Measurements from ENCODE around the gene CRISP2. TPM values are rescaled to one million over a fixed set of nuclear protein-coding genes. Genes with fewer than 3 reads are reported as not detected.

The CRISP2 gene
- total and polyA plus RNA-seq, 9 of the 15 experiments (the other 6 are each of a cell fraction or from before 2014, with no cell fraction given), result not detected

DNA sequence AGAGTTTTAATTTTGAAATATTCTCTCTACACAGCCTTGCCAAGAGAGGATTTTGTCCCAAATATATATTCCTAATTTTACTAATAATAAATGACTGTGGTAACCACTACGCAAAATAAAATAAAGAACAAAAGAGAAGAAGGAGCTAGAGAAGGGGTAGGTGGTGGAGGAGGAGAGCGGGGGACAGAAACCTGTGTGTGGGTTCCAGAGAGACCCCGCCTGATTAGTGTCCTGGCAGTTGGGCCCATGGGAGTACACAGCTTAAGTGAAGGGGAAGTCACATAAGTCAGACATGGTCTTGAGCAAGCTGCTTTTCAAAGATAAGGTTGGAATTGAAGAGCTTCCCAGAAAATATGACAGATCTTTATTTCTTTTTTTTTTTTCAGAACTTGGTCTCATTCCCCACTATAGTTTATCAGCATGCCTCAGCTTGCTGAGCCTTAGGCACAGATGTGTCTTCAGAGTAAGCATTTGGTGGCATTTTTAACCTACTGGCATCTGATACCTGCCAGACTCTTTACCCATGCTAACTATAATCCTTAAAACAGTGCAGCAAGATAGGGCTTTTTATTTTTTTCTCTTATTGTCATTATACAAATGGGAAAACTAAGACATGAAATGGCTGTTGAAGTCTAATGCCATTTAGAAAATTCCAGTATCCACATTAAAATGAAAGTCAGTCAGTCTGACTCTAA lies 67.1 kb downstream of the CRISP2 start (continued):
- peak in 1 of 2 experiments; percentile 48 for TF ChIP-seq MAZ (CRISPR knock-in tag; conservative IDR thresholded peaks at IDR 0.05 in 1 of 2, IDR thresholded peaks at IDR 0.05 in 1 of 2)
- TF ChIP-seq, protein P1, sequence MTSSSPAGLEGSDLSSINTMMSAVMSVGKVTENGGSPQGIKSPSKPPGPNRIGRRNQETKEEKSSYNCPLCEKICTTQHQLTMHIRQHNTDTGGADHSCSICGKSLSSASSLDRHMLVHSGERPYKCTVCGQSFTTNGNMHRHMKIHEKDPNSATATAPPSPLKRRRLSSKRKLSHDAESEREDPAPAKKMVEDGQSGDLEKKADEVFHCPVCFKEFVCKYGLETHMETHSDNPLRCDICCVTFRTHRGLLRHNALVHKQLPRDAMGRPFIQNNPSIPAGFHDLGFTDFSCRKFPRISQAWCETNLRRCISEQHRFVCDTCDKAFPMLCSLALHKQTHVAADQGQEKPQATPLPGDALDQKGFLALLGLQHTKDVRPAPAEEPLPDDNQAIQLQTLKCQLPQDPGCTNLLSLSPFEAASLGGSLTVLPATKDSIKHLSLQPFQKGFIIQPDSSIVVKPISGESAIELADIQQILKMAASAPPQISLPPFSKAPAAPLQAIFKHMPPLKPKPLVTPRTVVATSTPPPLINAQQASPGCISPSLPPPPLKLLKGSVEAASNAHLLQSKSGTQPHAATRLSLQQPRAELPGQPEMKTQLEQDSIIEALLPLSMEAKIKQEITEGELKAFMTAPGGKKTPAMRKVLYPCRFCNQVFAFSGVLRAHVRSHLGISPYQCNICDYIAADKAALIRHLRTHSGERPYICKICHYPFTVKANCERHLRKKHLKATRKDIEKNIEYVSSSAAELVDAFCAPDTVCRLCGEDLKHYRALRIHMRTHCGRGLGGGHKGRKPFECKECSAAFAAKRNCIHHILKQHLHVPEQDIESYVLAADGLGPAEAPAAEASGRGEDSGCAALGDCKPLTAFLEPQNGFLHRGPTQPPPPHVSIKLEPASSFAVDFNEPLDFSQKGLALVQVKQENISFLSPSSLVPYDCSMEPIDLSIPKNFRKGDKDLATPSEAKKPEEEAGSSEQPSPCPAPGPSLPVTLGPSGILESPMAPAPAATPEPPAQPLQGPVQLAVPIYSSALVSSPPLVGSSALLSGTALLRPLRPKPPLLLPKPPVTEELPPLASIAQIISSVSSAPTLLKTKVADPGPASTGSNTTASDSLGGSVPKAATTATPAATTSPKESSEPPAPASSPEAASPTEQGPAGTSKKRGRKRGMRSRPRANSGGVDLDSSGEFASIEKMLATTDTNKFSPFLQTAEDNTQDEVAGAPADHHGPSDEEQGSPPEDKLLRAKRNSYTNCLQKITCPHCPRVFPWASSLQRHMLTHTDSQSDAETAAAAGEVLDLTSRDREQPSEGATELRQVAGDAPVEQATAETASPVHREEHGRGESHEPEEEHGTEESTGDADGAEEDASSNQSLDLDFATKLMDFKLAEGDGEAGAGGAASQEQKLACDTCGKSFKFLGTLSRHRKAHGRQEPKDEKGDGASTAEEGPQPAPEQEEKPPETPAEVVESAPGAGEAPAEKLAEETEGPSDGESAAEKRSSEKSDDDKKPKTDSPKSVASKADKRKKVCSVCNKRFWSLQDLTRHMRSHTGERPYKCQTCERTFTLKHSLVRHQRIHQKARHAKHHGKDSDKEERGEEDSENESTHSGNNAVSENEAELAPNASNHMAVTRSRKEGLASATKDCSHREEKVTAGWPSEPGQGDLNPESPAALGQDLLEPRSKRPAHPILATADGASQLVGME (CRISPR knock-in tag; IDR thresholded peaks at IDR 0.05), result no peak
- no peak for TF ChIP-seq CSDE1 (IDR thresholded peaks at IDR 0.05)
- no peak for TF ChIP-seq ZNF584 (CRISPR knock-in tag; IDR thresholded peaks at IDR 0.05; ENCODE audit: low read depth)
- TF ChIP-seq, protein P2, sequence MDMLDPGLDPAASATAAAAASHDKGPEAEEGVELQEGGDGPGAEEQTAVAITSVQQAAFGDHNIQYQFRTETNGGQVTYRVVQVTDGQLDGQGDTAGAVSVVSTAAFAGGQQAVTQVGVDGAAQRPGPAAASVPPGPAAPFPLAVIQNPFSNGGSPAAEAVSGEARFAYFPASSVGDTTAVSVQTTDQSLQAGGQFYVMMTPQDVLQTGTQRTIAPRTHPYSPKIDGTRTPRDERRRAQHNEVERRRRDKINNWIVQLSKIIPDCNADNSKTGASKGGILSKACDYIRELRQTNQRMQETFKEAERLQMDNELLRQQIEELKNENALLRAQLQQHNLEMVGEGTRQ (CRISPR knock-in tag; IDR thresholded peaks at IDR 0.05), result no peak
- TF ChIP-seq TGIF2 (CRISPR knock-in tag; IDR thresholded peaks at IDR 0.05), result no peak
- TF ChIP-seq MTA1 (IDR thresholded peaks at IDR 0.05; ENCODE audit: borderline replicate concordance), result peak; percentile 87
- peak; percentile 93 for TF ChIP-seq PYGO2 (tag; IDR thresholded peaks at IDR 0.05)
- no peak for TF ChIP-seq HNRNPLL (IDR thresholded peaks at IDR 0.05; ENCODE audit: low read depth, low read length, poor library complexity, severe bottlenecking)
- TF ChIP-seq ZNF324 (CRISPR knock-in tag; IDR thresholded peaks at IDR 0.05), result no peak
- no peak for TF ChIP-seq ZNF140 (CRISPR knock-in tag; IDR thresholded peaks at IDR 0.05)
- TF ChIP-seq, protein P3, sequence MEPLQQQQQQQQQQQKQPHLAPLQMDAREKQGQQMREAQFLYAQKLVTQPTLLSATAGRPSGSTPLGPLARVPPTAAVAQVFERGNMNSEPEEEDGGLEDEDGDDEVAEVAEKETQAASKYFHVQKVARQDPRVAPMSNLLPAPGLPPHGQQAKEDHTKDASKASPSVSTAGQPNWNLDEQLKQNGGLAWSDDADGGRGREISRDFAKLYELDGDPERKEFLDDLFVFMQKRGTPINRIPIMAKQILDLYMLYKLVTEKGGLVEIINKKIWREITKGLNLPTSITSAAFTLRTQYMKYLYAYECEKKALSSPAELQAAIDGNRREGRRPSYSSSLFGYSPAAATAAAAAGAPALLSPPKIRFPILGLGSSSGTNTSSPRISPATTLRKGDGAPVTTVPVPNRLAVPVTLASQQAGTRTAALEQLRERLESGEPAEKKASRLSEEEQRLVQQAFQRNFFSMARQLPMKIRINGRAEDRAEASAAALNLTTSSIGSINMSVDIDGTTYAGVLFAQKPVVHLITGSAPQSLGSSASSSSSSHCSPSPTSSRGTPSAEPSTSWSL (CRISPR knock-in tag; IDR thresholded peaks at IDR 0.05; ENCODE audit: borderline replicate concordance), result no peak
- TF ChIP-seq POLR2B (IDR thresholded peaks at IDR 0.05; ENCODE audit: low read depth, partially characterized antibody), result peak; percentile 30
- TF ChIP-seq, protein P4, sequence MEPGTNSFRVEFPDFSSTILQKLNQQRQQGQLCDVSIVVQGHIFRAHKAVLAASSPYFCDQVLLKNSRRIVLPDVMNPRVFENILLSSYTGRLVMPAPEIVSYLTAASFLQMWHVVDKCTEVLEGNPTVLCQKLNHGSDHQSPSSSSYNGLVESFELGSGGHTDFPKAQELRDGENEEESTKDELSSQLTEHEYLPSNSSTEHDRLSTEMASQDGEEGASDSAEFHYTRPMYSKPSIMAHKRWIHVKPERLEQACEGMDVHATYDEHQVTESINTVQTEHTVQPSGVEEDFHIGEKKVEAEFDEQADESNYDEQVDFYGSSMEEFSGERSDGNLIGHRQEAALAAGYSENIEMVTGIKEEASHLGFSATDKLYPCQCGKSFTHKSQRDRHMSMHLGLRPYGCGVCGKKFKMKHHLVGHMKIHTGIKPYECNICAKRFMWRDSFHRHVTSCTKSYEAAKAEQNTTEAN (CRISPR knock-in tag; IDR thresholded peaks at IDR 0.05), result no peak
- peak; percentile 86 for TF ChIP-seq CBX1 (IDR thresholded peaks at IDR 0.05; ENCODE audit: low read depth)
- TF ChIP-seq GABPA (tag; conservative IDR thresholded peaks at IDR 0.05; ENCODE audit: low read depth), result peak; percentile 52
- no peak for TF ChIP-seq KAT2B (IDR thresholded peaks at IDR 0.05; ENCODE audit: low read depth, low read length)
- TF ChIP-seq CHCHD3 (CRISPR knock-in tag; IDR thresholded peaks at IDR 0.05), result no peak
